ENCODE results near the gene NOC2L. TPM values are rescaled to one million over a fixed set of nuclear protein-coding genes. Genes with fewer than 3 reads are reported as not detected.

NOC2L gene
- total and polyA plus RNA-seq, 9 donors = 17.8 to 55.2 (median 41.4) TPM

DNA sequence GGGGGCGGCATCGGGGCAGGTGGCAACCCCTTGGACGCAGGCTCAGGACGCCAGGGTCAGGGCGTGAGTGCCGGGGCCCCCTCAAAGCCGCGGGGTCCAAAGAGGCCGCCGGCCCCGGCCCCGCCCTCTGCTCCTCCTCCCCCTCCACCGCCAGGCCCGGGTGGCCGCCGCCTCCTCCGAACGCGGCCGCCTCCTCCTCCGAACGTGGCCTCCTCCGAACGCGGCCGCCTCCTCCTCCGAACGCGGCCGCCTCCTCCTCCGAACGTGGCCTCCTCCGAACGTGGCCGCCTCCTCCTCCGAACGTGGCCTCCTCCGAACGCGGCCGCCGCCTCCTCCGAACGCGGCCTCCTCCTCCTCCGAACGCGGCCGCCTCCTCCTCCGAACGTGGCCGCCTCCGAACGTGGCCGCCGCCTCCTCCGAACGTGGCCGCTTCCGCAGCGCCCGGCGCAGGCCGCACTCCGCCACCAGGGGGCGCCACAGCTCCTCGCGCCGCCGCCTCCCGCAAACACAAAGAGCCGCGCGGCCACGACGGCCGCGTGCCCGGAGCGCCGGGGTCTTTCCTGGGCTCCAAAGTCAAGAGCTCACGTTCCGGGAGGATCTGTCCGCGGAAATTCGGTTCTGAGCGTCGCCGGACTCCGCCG, 54.6 kb downstream of the NOC2L start:
- WGBS, 3 donors = 1 to 6% (median 1%) methylated on average over 42 to 91 of the region's 91 CpGs
- Histone ChIP-seq H3K27me3 (no peaks in the 10 kb centered on the region), H3K27ac (no peak overlapping the region), H3K4me3 (peak overlapping the region; percentile 25), H3K36me3 (no peaks in the 10 kb centered on the region), H3K9me3 (no peaks in the 10 kb centered on the region), H3K4me1 (ENCODE audit: insufficient read depth) (no peaks in the 10 kb centered on the region)
- TF ChIP-seq EP300 (IDR thresholded peaks at IDR 0.05) = no peak
- TF ChIP-seq, protein P1, sequence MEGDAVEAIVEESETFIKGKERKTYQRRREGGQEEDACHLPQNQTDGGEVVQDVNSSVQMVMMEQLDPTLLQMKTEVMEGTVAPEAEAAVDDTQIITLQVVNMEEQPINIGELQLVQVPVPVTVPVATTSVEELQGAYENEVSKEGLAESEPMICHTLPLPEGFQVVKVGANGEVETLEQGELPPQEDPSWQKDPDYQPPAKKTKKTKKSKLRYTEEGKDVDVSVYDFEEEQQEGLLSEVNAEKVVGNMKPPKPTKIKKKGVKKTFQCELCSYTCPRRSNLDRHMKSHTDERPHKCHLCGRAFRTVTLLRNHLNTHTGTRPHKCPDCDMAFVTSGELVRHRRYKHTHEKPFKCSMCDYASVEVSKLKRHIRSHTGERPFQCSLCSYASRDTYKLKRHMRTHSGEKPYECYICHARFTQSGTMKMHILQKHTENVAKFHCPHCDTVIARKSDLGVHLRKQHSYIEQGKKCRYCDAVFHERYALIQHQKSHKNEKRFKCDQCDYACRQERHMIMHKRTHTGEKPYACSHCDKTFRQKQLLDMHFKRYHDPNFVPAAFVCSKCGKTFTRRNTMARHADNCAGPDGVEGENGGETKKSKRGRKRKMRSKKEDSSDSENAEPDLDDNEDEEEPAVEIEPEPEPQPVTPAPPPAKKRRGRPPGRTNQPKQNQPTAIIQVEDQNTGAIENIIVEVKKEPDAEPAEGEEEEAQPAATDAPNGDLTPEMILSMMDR (IDR thresholded peaks at IDR 0.05) = peak; percentile 71 to 88 (median 85)
- intact Hi-C loops (cut with DNase I) = loop anchor here in 1 of 4 donors (10.0 kb wide), 1 partner anchor 1650 kb away; the partner anchor contains the start of gene TNFRSF14
- DNase-seq = peak; percentile 65 to 91 (median 75)

DNA sequence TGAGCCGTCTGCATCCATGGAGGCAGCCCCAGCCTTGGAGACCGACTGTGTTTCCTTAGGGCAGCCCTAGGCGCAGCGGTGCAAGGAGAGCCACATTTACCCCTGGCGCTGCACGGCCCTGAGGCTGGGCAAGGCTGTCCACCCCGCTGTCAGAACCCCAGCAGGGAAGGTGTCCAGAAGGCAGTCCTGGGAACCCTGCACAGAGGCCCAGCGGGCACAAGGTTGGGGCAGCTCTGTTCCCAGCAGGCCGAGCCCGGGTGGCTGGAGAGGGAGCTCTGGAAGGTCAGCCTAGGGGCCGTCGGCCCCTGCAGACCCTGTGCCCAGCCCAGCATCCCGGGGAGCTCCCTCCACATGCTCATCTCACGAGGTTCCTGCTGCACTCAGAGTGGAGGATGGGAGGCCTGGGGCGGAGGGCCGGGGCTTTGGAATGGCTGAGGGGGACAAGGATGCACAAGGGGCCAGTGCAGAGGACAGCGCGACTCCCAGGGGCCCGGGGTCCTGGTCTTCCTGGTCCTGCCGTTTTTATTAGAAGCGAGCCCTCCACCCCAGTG, 55.3 kb downstream of the NOC2L start:
- Histone ChIP-seq H3K4me3 (no peak overlapping the region), H3K27ac (no peak overlapping the region), H3K9me3 (no peaks in the 10 kb centered on the region), H3K4me1 (ENCODE audit: insufficient read depth) (no peaks in the 10 kb centered on the region), H3K27me3 (no peaks in the 10 kb centered on the region), H3K36me3 (no peaks in the 10 kb centered on the region)
- DNase-seq = peak in 4 of 5 donors; percentile 18 to 38 (median 28)
- no peak for TF ChIP-seq EP300 (IDR thresholded peaks at IDR 0.05)
- TF ChIP-seq POLR2A (IDR thresholded peaks at IDR 0.05) = no peak
- TF ChIP-seq, protein P1 (IDR thresholded peaks at IDR 0.05) = no peak
- WGBS, 3 donors = 66 to 92% (median 90%) methylated on average over 19 to 21 of the region's 21 CpGs
- intact Hi-C loops (cut with DNase I) = loop anchor here in 1 of 4 donors (10.0 kb wide), 1 partner anchor 1651 kb away; the partner anchor contains the start of gene TNFRSF14

DNA sequence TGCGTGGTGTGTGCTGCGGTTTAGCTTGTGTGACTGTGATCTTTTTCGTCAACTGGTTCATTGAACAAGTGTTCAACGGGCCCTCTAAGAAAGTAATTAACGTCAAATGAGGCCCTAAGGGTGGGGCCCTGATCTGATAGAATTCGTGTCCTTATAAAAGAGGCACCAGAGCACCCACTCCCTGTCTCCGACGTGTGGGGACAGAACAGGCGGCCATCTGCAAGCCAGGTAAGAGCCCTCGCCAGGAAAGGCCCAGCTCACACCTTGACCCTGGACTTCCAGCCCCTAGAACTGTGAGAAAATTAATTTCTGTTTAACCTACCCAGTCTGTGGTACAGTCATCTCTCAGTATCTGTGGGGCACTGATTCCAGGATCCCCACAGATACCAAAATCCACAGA, 55.8 kb downstream of the NOC2L start:
- H3K36me3 ChIP-seq = no peaks in the 10 kb centered on the region
- TF ChIP-seq POLR2A (IDR thresholded peaks at IDR 0.05) (no peak), EP300 (IDR thresholded peaks at IDR 0.05) (no peak)
- TF ChIP-seq, protein P1 (IDR thresholded peaks at IDR 0.05) = no peak
- DNase-seq = no peak
- intact Hi-C loops (cut with DNase I) = loop anchor here in 1 of 4 donors (10.0 kb wide), 1 partner anchor 1651 kb away; the partner anchor contains the start of gene TNFRSF14
- no peak overlapping the region for H3K4me3 ChIP-seq
- no peaks in the 10 kb centered on the region for H3K9me3 ChIP-seq
- WGBS, 3 donors = 92 to 96% (median 93%) methylated on average over 10 of the region's 10 CpGs
- H3K27ac ChIP-seq = no peak overlapping the region
- no peaks in the 10 kb centered on the region for H3K27me3 ChIP-seq
- H3K4me1 ChIP-seq (ENCODE audit: insufficient read depth) = no peaks in the 10 kb centered on the region

DNA sequence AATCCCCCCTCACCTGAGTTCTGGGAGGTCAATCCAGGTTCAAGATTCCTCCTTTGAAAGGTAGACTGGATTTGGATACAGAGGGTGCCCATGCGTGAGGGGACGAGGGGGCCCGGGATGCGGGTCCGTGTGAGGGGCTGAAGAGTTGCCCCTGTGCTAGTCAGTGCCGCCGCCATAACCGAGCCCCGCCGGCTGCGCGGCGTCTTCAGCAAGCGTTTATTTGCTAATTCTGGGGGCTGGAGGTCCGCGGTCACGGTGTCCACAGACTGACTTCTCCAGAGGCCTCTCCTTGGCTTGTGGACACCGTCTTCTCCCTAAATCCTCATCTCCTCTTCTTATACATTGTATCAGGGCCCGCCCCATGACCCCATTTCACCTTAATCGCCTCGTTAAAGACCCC, 56.3 kb downstream of the NOC2L start:
- intact Hi-C loops (cut with DNase I) = loop anchor here in 1 of 4 donors (10.0 kb wide), 1 partner anchor 1652 kb away; the partner anchor contains the start of gene TNFRSF14
- no peak overlapping the region for H3K27ac ChIP-seq
- H3K36me3 ChIP-seq = no peaks in the 10 kb centered on the region
- peak in 2 of 5 donors; percentile 17 to 36 for DNase-seq
- H3K27me3 ChIP-seq = no peaks in the 10 kb centered on the region
- H3K4me3 ChIP-seq = no peak overlapping the region
- H3K4me1 ChIP-seq (ENCODE audit: insufficient read depth) = no peaks in the 10 kb centered on the region
- H3K9me3 ChIP-seq = no peaks in the 10 kb centered on the region
- TF ChIP-seq POLR2A (IDR thresholded peaks at IDR 0.05) (no peak), EP300 (IDR thresholded peaks at IDR 0.05) (no peak)
- TF ChIP-seq, protein P1 (IDR thresholded peaks at IDR 0.05) = no peak
- 90 to 92% (median 92%) methylated on average over 21 of the region's 21 CpGs for WGBS, 3 donors

Data from ovary (tissue), 9 donors.